LNCAP (cell line): Measurements from ENCODE around the gene DPH6.

Experiments used
- CTCF ChIP-seq: fragments of 450-650 bp; IDR thresholded peaks from 2 replicates; pipeline ENCODE4 v1.5.1; 2017; ENCODE audit warnings: mild to moderate bottlenecking

DPH6 gene

GRCh38 chr15:35540021-35540420, 5.9 kb downstream of the DPH6 start:
- no peak for TF ChIP-seq CTCF

- TF ChIP-seq CTCF, result no peak
These were observed 10.5 kb downstream of the DPH6 start for GRCh38 chr15:35535365-35535916.

- no peak for TF ChIP-seq CTCF
These were observed 12.5 kb downstream of the DPH6 start for GRCh38 chr15:35533130-35534110.

- no peak for TF ChIP-seq CTCF
These were observed 15.3 kb downstream of the DPH6 start for GRCh38 chr15:35530698-35531097.

GRCh38 chr15:35529784-35530183, 16.2 kb downstream of the DPH6 start:
- no peak for TF ChIP-seq CTCF

- TF ChIP-seq CTCF, result no peak
These were observed 23.9 kb downstream of the DPH6 start for GRCh38 chr15:35522061-35522460.

- peak; percentile 64 for TF ChIP-seq CTCF
These were observed 26.3 kb downstream of the DPH6 start for GRCh38 chr15:35519541-35520149.
